ENCODE data around the gene ADGRF1. TPM values are rescaled to one million over a fixed set of nuclear protein-coding genes. Genes with fewer than 3 reads are reported as not detected.

ADGRF1 gene
- total RNA-seq, 1 experiment from 2014 or later = 53.6 TPM

- in situ Hi-C loops (cut with HindIII; ENCODE audit: low pct_unique_long_range_greater_than_20kb, low sequenced_read_pairs) = no loop called here
Observed at GRCh38 chr6:46961711-46962110, 80.4 kb downstream of the ADGRF1 start.

GRCh38 chr6:46961232-46961631, 80.9 kb downstream of the ADGRF1 start:
- no peak for DNase-seq (ENCODE audit: low read depth)
- in situ Hi-C loops (cut with HindIII; ENCODE audit: low pct_unique_long_range_greater_than_20kb, low sequenced_read_pairs) = no loop called here

More at GRCh38 chr6:46961711-46962110, 80.4 kb downstream of the ADGRF1 start:
- no peak for DNase-seq (ENCODE audit: low read depth)

- in situ Hi-C loops (cut with HindIII; ENCODE audit: low pct_unique_long_range_greater_than_20kb, low sequenced_read_pairs) = no loop called here
- no peak for DNase-seq (ENCODE audit: low read depth)
Observed at GRCh38 chr6:46959419-46959818, 82.7 kb downstream of the ADGRF1 start.

- DNase-seq (ENCODE audit: low read depth) = no peak
- in situ Hi-C loops (cut with HindIII; ENCODE audit: low pct_unique_long_range_greater_than_20kb, low sequenced_read_pairs) = no loop called here
Observed at GRCh38 chr6:46956409-46956808, 85.7 kb downstream of the ADGRF1 start.

- in situ Hi-C loops (cut with HindIII; ENCODE audit: low pct_unique_long_range_greater_than_20kb, low sequenced_read_pairs) = no loop called here
- no peak for DNase-seq (ENCODE audit: low read depth)
Observed at GRCh38 chr6:46954837-46955451, 87.2 kb downstream of the ADGRF1 start.

GRCh38 chr6:46953921-46954320, 88.2 kb downstream of the ADGRF1 start:
- in situ Hi-C loops (cut with HindIII; ENCODE audit: low pct_unique_long_range_greater_than_20kb, low sequenced_read_pairs) = no loop called here
- DNase-seq (ENCODE audit: low read depth) = no peak

GRCh38 chr6:46949632-46950280, 92.4 kb downstream of the ADGRF1 start:
- no peak for DNase-seq (ENCODE audit: low read depth)
- in situ Hi-C loops (cut with HindIII; ENCODE audit: low pct_unique_long_range_greater_than_20kb, low sequenced_read_pairs) = no loop called here

GRCh38 chr6:46948699-46949098, 93.4 kb downstream of the ADGRF1 start:
- in situ Hi-C loops (cut with HindIII; ENCODE audit: low pct_unique_long_range_greater_than_20kb, low sequenced_read_pairs) = no loop called here

More at GRCh38 chr6:46948699-46949098, 93.4 kb downstream of the ADGRF1 start:
- DNase-seq (ENCODE audit: low read depth) = no peak

Other genes starting within 250 kb of the ADGRF1 start
- gene MEP1A, start 248.9 kb downstream of the ADGRF1 start, total RNA-seq (2014; rRNA removed; shearing (Covaris generic); ENCODE audit: low replicate concordance) = not detected in 2 replicates
- gene ADGRF5, start 120.4 kb downstream of the ADGRF1 start, total RNA-seq (2014; rRNA removed; shearing (Covaris generic); ENCODE audit: low replicate concordance) = not detected in 2 replicates